GM19035 (cell line): ENCODE results near the gene ANKRD36.
"Not testable (repeated sequence)": the region's sequence is repeated elsewhere in the genome, so short reads cannot be mapped to it uniquely, and the experiment has no call there.

ENCODE experiments used
- ATAC-seq: cut with Tn5 transposase; IDR thresholded peaks from one replicate; pipeline ENCODE4 v1.9.1; 2021; ENCODE audit not compliant: unreplicated experiment

ANKRD36 gene

DNA sequence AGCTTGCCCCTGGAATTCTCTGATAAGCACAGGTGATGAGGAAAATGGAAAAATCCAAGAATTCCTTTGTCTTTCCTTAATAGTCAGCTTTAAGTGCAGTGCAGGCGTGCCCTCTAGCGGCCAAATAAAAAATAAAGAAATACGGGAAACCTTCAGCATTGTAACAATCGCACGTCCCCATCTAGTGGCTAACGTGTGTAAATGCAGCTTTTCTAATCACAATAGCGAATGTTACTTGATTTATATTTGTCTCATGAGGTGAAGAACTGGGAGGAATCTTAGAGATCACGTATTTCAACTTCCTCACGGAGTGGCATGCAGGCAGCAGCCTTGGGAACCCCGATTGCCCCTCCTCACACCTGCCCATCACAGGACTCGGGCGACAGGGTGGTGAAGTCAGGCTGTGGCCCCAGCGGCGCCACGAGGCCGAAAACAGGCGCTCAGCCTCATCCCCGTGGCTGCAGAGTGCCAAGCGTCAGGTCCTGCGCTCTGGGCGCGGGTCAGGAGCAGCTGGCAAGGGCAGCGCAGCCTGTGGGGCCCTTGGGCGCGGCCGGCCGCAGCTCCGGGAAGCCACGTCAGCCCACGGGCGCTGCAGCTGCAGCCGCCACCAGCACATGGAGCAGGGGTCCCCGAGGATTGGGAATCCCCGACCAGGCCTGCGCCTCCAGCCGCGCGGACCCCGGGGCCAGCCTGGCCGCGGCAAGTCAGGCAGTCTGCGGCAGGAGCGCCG lies 468 bp upstream of the ANKRD36 start:
- peak; percentile 57 for ATAC-seq

DNA sequence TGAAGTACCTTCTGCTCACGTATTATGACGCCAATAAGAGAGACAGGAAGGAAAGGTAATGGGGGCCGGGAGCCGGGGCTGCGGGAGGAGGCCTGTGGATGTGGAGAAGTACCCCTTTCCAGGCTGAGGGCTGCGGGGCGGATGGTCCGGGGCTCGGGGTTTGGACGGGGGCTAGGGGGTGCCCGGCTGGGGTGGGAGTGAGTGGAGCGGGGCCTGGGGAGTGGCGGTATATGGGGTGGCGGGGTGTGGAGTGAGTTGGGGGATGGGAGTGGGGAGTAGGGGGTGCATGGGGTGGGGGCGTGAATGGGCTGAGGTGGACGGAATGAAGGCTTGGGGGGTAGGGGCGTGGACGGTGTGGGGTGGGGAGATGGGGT lies 916 bp downstream of the ANKRD36 start:
- ATAC-seq, result not testable (repeated sequence)

DNA sequence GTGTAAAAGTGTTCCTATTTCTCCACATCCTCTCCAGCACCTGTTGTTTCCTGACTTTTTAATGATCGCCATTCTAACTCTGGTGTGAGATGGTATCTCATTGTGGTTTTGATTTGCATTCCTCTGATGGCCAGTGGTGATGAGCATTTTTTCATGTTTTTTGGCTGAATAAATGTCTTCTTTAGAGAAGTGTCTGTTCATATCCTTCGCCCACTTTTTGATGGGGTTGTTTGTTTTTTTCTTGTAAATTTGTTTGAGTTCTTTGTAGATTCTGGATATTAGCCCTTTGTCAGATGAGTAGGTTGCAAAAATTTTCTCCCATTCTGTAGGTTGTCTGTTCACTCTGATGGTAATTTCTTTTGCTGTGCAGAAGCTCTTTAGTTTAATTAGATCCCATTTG lies 16.1 kb downstream of the ANKRD36 start:
- not testable (repeated sequence) for ATAC-seq

DNA sequence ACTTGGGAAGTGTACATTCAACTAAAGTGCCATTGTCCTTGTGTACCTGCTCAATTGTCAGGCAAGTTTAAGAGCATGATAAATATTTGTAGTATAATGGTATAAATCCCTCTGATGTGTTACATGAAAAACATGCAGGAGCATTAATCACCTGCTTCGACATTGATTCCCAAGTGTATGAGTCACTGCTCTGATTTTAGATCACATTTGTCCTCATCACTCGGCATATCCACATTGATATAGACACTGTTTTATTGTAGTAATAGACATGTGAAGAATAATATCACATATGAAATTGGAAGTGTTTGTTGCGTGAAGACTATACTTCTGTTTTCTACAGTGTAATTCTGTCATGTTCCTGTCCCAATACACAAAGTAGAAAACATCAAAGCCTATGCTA lies 31.1 kb downstream of the ANKRD36 start:
- not testable (repeated sequence) for ATAC-seq

DNA sequence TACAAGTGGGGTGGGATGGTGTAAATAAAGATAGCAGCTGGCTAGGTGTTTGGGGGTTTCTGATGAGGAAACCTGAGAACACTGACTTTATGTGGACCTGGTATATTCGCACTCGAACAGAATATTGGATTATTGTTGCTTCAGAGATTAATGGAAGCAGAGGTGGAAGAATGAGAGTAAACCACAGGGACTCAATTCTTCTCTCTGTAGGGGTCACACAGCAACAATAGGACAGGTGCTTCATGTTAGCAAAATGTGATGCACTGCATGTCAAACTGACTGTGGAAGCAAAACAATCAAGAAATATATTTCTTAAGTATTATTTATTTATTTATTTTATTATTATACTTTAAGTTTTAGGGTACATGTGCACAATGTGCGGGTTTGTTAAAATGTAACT lies 53.6 kb downstream of the ANKRD36 start:
- not testable (repeated sequence) for ATAC-seq

DNA sequence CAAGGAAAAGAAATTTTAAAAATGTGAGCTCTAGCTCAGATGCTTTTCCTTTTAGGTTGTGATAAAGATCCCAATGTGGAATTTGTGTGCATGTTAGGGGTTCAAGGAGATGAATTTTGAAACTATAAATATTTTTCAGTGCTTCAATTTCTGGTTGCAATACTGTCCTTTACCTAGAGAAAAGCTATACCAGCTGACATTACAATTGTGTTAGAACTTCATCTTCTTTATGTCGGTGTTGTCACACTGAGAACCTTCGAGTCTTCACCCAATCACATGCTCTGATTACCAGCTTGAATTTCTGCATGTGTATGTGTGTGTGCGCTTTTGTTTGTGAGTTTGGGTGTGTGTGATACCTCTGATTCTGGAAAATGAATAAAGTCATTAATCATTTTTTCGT lies 55.0 kb downstream of the ANKRD36 start:
- not testable (repeated sequence) for ATAC-seq

DNA sequence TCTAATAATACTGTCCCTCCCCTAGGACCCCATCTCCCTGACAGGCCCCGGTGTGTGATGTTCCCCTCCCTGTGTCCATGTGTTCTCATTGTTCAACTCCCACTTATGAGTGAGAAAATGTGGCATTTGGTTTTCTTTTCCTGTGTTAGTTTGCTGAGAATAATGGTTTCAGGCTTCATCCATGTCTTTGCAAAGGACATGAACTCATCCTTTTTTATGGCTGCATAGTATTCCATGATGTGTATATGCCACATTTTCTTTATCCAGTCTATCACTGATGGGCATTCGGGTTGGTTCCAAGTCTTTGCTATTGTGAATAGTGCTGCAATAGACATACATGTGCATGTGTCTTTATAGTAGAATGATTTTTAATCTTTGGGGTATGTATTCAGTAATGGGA lies 55.6 kb downstream of the ANKRD36 start:
- ATAC-seq, result not testable (repeated sequence)

DNA sequence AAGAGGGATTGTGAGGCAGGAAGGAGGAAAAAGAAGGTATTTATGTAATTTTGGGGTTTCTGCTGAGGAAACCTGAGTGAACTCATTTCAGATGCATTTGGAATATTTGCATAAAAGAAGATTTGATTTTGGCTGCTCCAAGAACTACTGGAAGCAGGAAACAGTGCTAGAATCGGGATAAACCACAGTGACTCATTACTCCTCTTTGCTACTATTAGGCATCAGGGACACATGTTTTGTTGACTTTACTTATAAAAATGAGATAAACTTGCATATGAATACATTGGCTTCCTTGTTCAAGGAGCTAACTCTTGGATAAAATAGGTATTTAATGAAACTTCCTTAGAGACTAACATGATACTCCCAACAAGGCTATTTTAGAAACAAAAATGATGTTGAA lies 67.4 kb downstream of the ANKRD36 start:
- ATAC-seq, result not testable (repeated sequence)

DNA sequence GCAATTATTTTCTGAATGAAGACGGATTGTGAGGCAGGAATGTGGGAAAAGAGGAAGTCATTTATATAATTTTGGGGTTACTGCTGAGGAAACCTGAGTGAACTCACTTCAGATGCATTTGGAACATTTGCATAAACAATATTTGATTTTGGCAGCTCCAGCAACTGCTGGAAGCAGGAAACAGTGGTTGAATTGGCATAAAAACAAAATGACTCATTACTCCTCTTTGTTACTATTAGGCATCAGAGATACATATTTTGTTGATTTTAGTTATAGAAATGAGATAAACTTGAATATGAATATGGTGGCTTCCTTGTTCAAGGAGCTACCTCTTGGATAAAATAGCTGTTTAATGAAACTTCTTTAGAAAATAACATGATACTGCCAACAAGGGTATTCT lies 82.4 kb downstream of the ANKRD36 start:
- ATAC-seq, result not testable (repeated sequence)

DNA sequence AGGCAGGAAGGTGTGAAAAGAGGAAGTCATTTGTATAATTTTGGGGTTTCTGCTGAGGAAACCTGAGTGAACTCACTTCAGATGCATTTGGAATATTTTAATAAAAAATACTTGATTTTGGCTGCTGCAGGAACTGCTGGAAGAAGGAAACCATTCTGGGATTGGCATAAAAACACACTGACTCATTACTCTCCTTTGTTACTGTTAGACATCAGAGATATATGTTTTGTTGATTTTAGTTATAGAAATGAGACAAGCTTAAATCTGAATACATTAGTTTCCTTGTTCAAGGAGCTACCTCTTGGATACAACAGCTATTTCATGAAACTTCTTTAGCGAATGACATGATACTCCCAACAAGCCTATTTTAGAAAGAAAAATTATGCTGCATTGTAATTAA lies 84.3 kb downstream of the ANKRD36 start:
- not testable (repeated sequence) for ATAC-seq

DNA sequence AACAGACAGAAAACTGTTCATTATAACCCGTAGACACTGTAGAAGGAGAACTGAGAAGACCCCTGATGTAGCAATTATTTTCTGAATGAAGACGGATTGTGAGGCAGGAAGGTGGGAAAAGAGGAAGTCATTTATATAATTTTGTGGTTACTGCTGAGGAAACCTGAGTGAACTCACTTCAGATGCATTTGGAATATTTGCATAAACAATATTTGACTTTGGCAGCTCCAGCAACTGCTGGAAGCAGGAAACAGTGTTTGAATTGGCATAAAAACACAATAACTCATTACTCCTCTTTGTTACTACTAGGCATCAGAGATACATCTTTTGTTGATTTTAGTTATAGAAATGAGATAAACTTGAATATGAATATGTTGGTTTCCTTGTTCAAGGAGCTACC lies 87.9 kb downstream of the ANKRD36 start:
- ATAC-seq, result not testable (repeated sequence)

DNA sequence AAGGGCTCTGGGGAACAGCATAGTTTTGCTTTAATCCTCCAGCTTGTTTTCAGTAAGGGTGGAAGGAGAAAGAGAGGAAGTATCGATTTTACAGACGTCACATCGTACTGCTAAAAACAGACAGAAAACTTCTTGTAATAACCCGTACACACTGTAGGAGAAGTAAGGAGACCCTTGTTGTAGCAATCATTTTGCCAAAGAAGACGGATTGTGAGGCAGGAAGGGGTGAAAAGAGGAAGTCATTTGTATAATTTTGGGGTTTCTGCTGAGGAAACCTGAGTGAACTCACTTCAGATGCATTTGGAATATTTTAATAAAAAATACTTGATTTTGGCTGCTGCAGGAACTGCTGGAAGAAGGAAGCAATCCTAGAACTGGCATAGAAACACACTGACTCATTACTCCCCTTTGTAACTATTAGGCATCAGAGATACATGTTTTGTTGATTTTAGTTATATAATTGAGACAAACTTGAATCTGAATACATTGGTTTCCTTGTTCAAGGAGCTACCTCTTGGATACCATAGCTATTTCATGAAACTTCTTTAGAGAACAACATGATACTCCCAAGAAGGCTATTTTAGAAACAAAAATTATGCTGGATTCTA lies 89.8 kb downstream of the ANKRD36 start:
- not testable (repeated sequence) for ATAC-seq

DNA sequence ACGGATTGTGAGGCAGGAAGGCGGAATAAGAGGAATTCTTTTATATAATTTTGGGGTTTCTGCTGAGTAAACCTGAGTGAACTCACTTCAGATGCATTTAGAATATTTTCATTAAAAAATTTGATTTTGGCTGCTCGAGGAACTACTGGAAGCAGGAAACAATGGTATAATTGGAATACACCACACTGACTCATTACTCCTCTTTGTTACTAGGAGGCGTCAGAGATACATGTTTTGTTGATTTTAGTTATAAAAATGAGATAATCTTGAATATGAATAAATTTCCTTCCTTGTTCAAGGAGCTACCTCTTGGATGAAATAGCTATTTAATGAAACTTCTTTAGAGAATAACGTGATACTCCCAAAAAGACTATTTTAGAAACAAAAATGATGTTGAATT lies 97.4 kb downstream of the ANKRD36 start:
- no peak for ATAC-seq

DNA sequence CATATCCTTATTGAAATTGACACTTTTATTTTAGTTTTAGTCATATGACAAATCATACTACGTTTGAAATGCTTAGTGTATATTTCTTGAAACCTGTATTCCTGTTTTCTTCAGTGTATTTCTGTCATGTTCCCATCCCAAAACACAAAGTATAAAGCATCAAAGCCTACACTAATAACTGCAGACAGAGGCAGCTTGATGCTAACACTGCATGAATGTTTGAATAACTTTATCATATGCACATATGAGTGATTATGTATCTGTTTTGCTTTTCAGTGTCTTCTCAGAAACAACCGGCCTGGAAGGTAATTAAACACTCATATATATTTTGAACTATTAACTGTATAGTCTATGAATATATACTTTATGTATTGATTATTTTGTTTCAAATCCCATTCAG lies 102.1 kb downstream of the ANKRD36 start:
- not testable (repeated sequence) for ATAC-seq

DNA sequence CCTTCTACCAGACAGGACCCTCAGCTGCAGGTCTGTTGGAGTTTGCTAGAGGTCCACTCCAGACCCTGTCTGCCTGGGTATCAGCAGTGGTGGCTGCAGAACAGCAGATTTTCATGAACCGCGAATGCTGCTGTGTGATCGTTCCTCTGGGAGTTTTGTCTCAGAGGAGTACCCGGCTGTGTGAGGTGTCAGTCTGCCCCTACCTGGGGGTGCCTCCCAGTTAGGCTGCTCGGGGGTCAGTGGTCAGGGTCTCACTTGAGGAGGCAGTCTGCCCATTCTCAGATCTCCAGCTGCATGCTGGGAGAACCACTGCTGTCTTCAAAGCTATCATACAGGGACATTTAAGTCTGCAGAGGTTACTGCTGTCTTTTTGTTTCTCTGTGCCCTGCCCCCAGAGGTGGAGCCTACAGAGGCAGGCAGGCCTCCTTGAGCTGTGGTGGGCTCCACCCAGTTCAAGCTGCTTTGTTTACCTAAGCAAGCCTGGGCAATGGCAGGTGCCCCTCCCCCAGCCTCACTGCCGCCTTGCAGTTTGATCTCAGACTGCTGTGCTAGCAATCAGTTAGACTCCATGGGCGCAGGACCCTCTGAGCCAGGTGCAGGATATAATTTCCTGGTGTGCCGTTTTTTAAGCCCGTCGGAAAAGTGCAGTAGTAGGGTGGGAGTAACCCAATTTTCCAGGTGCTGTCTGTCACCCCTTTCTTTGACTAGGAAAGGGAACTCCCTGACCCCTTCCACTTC lies 118.1 kb downstream of the ANKRD36 start:
- ATAC-seq, result not testable (repeated sequence)

DNA sequence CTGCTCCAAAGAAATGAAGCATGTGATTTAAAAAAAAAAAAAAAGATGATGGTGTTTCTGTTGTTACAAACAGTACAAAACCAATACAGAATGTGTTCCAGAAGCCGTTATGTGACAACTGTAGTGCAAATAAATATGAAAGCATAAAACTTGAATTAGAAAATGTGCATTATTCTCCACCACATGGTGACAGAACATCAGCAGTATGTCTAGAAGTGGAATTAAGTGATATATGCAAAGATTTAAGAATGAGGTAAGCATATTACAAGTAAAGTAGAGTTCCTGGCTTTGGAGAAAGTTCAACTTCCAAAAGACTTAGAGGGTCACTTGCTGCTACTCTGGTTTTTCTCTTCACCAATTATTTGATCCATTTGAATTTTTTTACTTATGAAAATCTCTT lies 120.0 kb downstream of the ANKRD36 start:
- ATAC-seq, result not testable (repeated sequence)

DNA sequence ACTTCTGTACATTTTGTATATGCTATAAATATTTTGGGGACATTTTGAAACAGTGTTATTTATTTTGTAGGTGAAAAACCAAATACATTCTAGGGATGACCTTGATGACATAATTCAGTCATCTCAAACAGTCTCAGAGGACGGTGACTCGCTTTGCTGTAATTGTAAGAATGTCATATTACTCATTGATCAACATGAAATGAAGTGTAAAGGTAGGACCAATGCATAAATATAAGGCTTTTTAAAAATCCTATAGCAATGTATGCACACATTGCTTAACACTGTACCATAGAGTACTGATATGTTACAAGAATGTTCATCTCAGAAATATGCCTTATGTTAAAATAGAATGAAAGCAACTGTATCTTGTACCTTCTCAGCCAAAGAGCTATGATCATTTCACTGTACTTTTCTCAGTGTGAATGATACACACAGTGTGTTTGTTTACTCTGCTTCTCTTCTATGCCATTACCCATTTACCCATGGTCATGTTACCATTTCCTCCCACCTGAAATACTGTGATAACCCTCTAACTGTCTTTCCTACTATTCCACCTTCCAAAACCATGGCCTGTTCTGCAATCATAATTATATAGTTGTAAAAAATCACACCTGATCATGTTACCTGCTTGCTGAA lies 120.8 kb downstream of the ANKRD36 start:
- not testable (repeated sequence) for ATAC-seq

DNA sequence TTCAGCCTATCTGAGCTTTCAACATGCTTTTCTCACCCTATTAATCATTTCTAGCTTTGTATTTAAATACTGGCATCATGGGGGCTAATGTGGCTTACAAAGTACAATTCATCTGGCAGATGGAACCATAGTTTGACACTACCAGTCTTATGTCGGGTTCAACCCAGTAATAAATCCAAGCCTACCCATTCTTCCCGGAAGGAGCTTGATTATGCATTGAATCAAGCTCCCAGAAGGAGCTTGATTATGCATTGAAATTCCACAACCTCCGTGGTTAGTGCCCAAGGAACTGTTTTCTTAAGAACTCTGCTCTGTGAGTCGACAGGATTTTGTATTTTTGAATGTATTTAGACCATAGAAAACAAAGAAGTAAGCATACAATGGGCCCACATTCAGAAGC lies 148.2 kb downstream of the ANKRD36 start:
- not testable (repeated sequence) for ATAC-seq

DNA sequence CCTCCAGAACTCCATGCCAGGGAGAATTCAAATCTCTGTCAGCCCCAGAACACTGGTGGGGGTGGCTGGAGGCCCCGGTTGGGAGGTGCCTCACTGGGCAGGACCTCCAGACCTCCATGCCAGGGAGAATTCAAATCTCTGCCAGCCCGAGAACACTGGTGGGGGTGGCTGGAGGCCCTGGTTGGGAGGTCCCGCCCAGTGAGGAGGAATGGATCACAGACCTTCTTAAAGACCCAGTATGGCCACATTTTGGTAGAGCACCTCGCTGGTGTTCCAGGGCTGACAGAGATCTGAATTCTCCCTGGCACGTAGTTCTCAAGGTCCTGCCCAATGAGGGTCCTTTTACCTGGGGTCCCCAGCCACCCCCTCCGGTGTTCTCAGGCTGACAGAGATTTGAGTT lies 153.5 kb downstream of the ANKRD36 start:
- not testable (repeated sequence) for ATAC-seq

DNA sequence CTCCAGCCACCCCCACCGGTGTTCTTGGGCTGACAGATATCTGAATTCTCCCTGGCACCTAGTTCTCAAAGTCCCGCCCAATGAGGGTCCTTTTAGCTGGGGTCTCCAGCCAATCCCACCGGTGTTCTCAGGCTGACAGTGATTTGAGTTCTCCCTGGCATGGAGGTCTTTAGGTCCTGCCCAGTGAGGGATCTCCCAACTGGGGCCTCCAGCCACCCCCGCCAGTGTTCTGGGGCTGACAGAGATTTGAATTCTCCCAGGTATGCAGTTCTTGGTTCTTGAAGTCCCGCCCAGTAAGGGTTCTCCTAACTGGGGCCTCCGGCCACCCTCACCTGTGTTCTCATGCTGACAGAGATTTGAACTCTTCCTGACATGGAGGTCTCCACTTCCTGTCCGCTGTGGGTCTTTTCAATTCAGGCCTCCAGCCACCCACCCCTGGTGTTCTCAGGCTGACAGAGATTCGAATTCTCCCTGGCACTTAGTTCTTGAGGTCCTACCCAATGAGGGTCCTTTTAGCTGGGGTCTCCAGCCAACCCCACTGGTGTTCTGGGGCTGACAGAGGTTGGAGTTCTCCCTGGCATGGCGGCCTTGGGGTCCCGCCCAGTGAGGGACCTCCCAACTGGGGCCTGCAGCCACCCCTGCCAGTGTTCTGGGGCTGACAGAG lies 154.6 kb downstream of the ANKRD36 start:
- ATAC-seq, result no peak

DNA sequence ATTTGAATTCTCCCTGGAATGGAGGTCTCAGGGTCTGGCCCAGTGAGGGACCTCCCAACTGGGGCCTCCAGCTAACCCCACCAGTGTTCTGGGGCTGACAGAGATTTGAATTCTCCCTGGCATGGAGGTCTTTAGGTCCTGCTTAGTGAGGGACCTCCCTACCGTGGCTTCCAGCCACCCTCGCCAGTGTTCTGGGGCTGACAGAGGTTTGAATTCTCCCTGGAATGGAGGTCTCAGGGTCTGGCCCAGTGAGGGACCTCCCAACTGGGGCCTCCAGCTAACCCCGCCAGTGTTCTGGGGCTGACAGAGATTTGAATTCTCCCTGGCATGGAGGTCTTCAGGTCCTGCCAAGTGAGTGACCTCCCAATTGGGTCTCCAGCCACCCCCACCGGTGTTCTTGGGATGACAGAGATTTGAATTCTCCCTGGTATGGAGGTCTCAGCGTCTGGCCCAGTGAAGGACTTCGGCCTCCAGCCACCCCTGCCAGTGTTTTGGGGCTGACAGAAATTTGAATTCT lies 155.2 kb downstream of the ANKRD36 start:
- not testable (repeated sequence) for ATAC-seq
